HG02884 (cell line): ENCODE measurements around the gene PKN2.

ENCODE experiments used
- ATAC-seq: cut with Tn5 transposase; IDR thresholded peaks from one replicate; pipeline ENCODE4 v1.9.1; 2021; ENCODE audit warnings: mild to moderate bottlenecking, moderate library complexity; ENCODE audit not compliant: unreplicated experiment

PKN2 gene

DNA sequence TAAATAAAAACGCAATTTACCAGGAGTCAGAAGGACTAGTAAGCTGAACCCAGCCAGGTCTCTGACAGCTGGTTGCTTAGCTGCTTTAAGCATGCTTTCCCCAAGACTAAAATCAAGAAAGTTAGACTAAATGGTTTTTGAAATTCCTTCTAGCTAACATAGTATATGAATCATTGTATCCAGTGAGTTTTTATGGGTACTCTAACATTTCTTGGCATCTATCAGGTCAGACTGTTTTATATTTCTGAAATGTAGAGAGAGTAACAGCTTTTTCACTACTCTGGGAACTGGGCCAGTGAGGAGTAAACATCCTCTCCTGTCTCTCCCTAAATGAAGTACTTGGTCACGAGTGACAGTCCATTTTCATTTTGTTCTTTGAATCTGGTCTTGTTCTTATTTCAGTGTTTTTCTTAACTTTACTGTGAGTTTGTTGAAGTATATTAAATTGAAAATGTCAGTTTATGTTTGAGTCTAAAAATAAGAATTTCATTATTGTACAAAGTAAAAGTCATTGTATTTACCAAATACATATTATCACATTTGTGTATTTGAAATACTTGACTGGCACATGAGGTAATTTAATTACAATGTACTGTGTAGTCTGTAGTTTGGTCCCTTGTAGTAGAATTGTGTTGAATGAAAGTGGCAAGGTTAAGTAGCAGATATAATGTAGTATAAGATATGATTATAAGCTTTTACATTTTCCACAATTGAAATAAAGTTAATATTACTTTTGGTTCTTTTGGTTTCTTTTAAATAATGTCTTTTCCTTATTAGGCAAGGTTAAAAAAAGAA, 47.6 kb downstream of the PKN2 start:
- ATAC-seq, result no peak

DNA sequence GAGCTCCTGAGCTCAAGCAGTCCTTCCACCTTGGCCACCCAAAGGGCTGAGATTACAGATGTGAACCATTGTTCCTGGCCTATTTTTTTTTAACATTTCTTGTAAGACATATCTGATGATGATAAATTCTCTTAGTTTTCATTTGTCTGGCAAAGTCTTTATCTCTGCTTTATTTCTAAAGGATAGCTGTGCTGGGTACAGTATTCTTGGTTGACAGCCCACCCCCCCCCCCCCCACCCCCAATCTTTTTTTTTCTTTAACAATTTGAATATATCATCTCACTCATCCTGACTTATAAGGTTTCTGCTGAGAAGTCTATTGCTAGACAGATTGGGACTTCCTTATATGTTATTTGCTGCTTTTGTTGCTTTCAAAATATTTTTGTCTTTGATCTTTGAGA, 51.3 kb downstream of the PKN2 start:
- no peak for ATAC-seq

DNA sequence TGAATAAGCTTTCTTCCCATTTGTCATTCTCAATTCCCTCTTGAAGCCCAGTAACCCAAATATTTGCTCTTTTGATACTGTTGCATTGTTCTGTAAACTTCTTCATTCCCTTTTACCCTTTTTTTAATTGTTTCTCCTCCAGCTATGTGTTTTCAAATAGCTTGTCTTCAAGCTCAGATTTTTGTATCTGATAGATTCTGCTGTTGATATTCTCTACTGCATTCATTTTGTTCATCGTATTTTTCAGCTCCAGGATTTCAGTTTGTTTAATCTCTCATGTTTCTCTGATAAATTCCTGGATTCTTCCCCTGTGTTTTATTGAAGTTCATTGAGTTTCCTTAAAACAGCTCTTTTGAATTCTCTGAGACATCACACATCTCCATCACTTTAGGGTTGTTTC, 51.8 kb downstream of the PKN2 start:
- no peak for ATAC-seq

DNA sequence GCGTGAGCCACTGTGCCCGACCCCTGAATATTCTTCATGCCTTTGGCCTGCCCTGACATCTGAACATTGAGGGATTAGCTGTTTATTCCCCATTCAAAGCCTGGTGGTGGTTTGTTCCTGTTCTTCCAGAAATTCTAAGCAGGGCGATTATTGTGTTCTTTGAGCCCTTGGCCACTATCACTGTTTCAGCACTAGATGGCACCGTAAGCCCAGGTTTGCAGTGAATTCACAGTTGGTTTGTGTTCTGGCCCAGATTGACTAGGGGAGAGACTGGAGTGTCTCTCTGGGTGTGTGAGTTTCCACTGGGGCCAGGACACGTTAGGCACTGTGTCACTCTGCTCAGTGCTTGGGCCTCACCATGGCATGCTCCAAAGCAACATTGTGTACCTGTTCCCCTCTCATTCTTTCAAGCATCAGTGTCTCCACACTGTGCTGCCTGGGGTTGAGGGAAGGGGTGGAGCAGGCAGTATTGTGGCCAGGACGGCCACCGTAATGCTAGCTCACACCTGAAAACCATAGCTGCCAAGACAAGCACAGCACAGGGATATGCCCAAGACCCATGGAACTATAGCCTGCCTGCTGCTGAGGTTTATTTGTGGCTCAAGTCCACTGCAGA, 52.7 kb downstream of the PKN2 start:
- ATAC-seq, result no peak

DNA sequence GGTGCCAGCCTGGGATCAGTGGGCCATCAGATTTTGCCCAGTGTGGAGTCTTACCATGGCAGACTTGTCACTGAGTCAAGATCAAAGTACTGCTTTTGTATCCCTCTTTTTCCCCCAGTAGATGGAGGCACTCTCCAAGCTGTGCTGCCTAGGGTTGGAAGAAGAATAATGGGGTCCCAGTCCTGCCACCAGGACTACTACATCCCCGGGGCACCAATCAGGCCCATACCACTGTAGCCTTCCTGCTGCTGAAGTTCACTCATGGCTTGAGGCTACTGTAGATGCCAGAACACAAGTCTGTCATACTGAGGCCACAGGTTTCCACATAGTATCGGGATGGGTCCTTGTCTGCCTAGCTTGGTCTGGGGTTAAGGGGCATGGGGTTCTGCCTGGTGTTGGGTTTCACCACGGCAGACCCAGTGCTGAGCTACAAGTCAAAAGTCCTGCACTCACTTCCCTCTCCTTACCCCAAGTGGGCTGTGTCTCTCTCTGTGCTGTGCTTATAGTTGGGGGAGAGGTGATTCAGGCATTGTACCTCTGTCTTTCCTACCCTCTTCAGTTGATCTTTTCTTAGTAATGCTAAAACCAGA, 53.4 kb downstream of the PKN2 start:
- no peak for ATAC-seq

DNA sequence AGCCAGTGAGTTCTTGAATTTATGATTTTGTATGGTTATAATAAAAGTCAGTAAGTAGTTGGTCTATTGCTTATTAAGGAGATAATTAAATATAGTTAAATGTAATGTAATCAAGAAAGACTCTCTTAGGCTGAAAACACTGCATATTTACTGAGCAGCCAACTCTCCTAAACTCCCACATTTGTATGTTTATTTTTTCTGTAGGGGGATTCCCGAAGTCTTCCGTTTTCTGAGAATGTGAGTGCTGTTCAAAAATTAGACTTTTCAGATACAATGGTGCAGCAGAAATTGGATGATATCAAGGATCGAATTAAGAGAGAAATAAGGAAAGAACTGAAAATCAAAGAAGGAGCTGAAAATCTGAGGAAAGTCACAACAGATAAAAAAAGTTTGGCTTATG, 56.7 kb downstream of the PKN2 start:
- ATAC-seq, result no peak

DNA sequence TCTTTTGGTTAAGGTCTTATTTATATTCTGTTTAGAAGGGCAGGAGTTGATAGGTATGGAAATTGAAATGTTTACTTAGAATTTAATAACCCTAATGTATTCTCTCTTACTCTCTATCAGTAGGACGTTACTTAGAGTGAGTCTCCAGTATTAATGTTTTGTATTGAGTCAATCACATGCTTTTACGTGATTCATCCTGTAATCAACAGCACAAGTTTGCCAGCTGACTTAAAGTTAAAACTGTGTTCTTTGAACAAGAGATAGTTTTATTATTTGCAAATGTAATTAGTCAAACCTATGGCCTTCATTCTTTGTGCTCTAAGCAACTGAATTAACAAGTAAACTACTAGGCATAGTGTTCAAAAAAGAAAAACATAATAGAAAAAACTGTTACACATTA, 57.3 kb downstream of the PKN2 start:
- ATAC-seq, result no peak

DNA sequence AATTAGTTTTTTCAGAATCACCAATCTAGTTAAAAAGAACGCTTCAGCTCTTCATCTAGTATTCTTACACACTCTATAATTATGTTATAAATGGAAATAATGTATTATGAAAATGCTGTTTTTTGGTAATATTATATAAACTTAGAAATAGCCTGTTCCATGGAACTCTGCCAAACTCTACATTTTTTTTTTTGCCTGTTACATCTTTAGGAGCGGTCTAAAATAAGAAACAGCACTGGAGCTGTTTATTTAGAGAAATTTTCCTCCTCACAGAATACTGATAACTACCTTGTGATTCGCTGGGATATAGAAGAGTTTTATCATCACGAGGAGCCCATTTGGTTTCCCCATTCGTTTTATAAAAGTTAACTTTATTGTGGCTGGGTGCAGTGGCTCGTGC, 58.5 kb downstream of the PKN2 start:
- ATAC-seq, result no peak

DNA sequence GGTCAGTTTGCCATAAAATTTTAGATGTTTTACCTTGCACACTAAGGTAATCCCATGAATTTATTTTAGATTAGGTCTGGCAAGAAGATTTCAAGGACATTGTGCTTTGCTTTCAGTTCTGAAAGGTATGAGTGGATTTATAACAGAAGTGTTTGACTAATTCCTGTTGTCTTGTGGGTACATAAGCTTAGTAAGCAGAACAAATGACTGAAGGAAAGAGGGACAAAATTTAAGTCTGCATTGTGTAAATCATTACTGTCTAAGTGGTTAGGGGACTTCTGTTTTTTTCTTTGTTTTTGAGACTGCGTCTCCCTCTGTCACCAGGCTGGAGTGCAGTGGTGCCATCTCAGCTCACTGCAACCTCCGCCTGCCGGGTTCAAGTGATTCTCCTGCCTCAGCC, 60.1 kb downstream of the PKN2 start:
- ATAC-seq, result no peak

DNA sequence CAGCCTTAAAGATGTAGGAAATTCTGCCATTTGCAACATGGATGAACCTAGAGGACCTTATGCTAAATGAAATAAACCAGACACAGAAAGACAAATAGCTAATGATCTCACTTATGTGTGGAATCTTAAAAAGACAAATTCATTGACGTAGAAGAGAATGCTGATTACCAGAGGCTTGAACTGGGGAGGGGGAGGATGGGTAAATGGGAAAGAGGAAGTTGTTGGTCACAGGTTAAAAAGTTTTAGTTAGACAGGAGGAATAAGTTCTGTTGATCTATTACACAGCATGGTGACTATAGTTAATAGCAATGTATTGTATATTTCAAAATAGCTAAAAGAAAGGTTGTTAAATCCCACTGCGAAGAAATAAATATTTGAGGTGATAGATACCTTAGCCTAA, 62.8 kb downstream of the PKN2 start:
- ATAC-seq, result no peak

DNA sequence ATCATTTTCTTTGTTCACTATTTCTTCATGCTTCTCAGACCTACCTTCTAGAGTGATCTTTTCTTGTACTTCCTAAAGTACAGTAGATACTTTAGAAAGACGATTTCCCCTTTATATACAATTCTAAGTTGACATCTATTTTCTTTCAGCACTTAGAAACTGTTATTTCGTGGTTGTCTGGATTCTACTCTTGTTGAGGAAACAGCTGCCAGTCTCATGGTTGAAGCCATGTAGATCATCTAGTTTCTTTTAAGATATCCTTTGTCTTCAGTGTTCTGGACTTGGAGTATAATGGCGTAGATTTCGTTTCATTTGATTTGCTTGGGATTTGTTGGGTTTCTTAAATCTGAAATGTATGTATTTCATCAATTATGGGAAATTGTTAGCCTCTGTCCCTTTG, 67.6 kb downstream of the PKN2 start:
- ATAC-seq, result no peak

DNA sequence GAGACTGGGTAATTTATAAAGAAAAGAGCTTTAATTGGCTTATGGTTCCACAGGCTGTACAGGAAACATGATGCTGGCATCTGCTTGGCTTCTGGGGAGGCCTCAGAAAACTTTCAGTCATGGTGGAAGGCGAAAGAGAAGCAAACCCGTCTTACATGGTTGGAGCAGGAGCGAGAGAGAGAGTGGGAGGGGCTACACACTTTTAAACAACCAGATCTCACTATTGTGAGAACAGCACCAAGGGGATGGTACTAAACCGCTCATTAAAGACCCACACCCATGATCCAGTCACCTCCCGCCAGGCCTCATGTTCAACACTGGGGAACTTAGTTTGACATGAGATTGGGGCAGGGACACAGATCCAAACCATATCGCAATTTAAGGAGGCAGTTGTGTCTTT, 69.4 kb downstream of the PKN2 start:
- ATAC-seq, result no peak

DNA sequence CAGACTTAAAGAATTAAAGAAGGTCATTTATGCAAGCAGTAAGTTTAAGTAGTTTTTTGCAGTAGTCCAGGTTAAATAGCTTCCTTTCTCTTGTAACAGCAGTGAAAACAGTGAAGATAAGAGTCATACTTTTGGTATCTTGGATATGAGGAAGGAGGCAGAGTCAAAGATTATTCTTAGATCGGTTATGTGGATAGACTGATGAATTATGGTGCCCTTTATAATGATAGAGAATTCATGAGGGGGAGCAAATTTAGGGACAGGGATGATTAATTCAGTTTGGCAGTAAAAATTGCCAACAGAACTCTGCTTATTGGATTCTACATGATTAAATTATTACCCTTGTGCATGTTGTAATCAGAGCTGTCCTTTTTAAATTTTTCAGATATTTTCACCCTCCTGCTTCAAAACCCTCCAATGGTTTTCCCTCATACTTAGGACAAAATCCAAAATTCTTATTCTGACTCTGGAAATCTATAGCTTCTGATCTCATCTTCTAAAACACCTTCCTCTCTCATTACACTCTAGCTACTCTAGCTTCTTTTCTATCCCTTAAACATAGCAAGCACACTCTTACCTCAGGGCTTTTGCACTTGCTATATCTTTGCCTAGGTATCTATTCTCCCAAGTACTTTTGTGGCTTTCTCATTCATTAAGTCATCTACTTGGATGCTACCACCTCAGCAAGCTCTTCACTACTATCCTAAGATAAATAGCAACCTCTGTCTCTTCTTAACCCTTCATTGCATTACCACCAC, 79.8 kb downstream of the PKN2 start:
- ATAC-seq, result no peak

DNA sequence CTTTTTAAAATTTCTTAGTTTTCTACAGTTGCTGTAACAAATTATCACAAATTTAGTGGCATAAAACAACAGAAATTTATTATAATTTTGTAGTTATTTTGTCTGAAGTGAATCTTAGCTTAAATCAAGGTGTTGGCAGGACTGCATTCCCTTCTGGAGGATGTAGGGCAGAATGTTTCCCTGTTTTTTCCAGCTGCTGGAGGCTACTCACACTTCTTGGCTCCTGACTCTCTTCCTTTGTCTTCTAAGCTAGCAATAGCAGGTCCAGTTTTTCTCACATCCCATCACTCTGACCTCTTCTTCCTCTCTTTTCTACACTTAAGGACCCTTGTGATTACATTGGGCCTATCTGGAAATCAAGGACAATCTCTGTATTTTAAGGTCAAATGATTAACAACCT, 84.1 kb downstream of the PKN2 start:
- ATAC-seq, result no peak

DNA sequence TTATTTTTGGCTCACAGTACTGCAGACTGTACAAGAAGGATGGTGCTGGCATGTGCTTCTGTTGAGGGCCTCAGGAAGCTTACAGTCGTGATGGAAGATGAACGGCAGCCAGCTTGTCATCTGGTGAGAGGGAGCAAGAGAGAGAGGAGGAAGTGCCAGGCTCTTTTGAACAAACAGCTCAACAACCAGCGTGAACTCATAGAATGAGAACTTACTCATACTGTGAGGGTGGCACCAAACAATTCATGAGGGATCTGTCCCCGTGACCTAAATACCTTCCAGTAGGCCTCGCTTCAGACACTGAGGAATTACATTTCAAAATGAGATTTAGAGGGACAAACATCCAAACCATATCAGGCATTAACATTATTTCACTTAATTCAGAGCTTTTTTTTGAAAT, 84.7 kb downstream of the PKN2 start:
- ATAC-seq, result no peak

DNA sequence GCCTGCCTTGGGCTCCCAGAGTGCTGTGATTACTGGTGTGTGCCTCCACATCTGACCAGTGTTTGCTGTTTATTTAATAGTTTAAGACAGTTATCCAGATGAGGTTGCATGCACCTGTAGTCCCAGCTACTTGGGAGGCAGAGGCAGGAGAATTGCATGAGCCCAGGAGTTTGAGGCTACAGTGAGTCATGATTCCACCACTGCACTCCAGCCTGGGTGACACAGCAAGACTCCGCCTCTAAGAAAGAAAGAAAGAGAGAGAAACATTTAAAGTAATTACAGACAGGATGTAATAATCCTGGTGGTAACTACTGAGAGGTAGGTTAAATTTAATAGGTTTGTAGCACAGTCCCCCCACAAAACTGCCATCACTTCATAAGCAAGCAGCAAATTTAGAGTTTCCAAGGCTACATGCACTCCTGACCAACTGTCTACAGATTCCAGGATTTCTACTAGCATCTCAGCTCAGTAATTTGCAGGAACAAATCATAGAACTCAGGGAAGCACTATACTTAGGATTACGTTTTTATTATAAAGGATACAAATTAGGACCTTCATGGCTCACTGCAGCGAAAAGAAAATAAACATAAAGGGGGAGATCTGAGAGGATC, 89.6 kb downstream of the PKN2 start:
- ATAC-seq, result no peak

DNA sequence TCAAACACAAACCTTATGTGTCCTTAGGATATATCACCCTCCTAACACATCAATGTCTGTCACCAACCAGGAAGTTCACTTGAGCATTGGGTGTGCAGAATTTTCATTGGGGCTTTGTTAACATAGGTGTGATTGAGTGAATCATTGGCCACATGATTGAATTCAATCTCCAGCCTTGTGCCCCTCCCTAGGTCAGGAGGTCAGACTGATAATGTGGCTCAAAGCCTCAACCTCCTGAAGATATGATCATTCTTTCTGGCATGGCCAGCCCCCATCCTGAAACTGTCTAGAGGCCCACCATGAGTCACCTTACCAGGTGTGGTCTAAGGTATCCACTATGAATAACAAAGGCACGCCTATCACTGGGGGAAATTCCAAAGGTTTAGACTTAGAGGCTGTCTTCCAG, 90.1 kb downstream of the PKN2 start:
- ATAC-seq, result no peak

DNA sequence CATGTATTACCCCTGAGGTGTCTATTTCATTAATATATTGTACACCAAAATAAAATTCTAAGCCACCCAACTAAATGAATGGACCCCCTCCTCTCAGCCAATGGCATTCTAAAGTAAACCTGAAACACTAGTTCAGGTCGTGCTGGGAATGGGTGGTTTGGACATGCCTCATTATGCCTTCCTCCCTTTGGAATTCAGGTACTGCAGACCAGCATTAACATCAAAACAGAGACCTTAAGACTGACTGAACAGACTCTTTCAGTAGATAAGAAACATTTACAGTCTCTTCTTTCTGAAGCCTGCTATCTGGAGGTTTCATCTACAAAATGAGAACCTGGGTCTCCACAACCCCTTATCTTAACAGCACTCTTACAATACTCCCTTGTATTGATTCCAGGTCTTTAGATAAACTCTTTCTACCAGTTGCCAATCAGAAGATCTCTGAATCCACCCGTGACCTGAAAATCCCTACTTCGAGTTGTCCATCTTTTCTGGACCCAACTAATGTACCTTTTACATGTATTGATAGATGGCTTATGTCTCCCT, 93.6 kb downstream of the PKN2 start:
- no peak for ATAC-seq

DNA sequence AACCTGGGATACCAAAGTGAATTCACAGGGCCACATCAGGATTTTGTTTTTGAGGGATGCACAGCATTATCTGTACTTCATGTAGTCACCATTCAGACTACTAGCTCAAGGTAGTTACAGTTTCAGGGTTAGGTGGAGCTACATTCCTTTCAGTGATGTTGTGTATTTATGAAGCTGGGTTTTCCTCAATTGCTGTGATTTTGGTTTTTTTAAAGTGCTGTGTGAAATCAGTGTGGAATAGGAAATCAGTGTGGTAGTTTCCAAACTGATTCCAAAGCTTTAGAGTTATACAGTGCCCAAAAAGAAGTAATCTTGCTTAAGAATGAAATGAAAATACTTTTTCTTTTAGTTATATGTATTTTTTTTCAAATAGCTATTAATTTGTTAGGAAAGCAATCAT, 95.8 kb downstream of the PKN2 start:
- ATAC-seq, result no peak

DNA sequence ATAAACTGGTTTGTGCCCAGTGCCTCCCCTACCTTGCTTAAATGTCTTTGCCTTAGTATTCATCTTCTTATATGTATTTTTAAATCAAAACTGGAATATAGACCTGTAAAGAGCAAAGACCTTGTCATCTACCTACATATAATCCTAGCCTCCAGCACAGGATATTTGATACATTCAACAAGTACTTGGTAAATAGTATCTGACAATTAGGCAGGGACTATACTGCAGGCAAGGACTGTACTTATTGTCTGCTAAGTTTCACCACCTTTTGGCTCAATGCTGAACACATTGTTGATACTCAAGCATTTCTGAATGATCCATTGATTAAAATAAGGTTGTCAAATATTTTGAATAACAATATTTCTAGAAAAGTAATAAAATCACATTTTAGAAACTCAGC, 96.4 kb downstream of the PKN2 start:
- no peak for ATAC-seq

DNA sequence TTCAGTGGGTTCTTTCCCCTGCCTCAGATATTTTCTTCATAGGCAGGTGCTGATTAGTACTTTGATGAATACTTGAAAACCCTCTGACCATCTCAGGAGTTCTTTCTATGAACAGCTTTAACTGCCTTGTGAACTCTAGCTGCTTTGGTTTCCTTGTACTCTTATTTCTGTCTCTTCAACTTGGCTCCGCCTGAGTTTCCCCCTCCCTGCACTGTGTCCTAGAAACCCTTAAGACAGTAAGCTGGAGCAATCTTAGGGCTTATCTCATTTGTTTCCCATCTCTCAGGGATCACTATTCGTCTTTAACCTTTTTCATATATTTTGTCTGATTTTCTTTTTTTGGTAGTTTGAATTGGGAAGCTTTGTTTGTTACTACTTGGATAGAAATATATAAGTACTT, 99.1 kb downstream of the PKN2 start:
- ATAC-seq, result no peak
